ENCODE data around the gene CNTNAP5.

GRCh38 chr2:124762388-124762787 is 737.3 kb downstream of the CNTNAP5 start:
- TF ChIP-seq FOXA1 (IDR thresholded peaks at IDR 0.05) = no peak
- TF ChIP-seq PKNOX1 (IDR thresholded peaks at IDR 0.05) = no peak
- no peak for TF ChIP-seq BHLHE40 (IDR thresholded peaks at IDR 0.05; ENCODE audit: borderline replicate concordance)
- TF ChIP-seq TARDBP (IDR thresholded peaks at IDR 0.05) = no peak
- TF ChIP-seq ELF4 (IDR thresholded peaks at IDR 0.05) = no peak
- TF ChIP-seq SUZ12 (IDR thresholded peaks at IDR 0.05) = no peak
- no peak for TF ChIP-seq ZNF384 (IDR thresholded peaks at IDR 0.05)
- TF ChIP-seq HDGF (IDR thresholded peaks at IDR 0.05; ENCODE audit: borderline replicate concordance) = no peak

All from HEK293T (cell line).